IMR-90 (cell line): ENCODE data around the gene SLC5A11. TPM values are rescaled to one million over a fixed set of nuclear protein-coding genes. Genes with fewer than 3 reads are reported as not detected.

Experiments
- ATAC-seq: fragments of 200-7000 bp; cut with Tn5 transposase; 2 replicates; pipeline ENCODE4 v1.9.1; 2020; ENCODE audit warnings: low read depth, mild to moderate bottlenecking, moderate library complexity
- BruUV-seq: library from RNA; stranded (reverse); fragments of 400-500 nt; replicated peaks from 2 replicates; lab custom pipeline; 2021; lab: Mats Ljungman, UMichigan
- CTCF ChIA-PET: fragments of 300-600 bp; formaldehyde crosslinking; extraction: SDS; loops from one replicate; lab custom pipeline; 2021; ENCODE audit warnings: antibody characterized with exemption; lab: Yijun Ruan, JAX
- POLR2A ChIA-PET: fragments of 300-600 bp; sonication (Branson Sonifier 250); formaldehyde crosslinking; loops from one replicate; lab custom pipeline; 2022; ENCODE audit warnings: antibody characterized with exemption; ENCODE audit not compliant: unreplicated experiment; lab: Charles Lee
- DNase-seq: peaks from one replicate; pipeline ENCODE4 v3.0.0; 2013
- H2AFZ ChIP-seq: replicated peaks from 2 replicates; pipeline ENCODE3; 2013; ENCODE audit warnings: low read length, mild to moderate bottlenecking; ENCODE audit not compliant: poor library complexity
- H2AK5ac ChIP-seq: 2 replicates; pipeline ENCODE4 v1.6.1; 2013; ENCODE audit warnings: low read depth, low read length, inconsistent platforms
- H2AK9ac ChIP-seq: replicated peaks from 2 replicates; pipeline ENCODE3; 2013; ENCODE audit warnings: mild to moderate bottlenecking, low read depth, low read length, moderate library complexity; ENCODE audit not compliant: poor library complexity
- H2BK120ac ChIP-seq: 2 replicates; pipeline ENCODE4 v1.6.1; 2013; ENCODE audit warnings: low read depth, low read length, inconsistent platforms
- H2BK15ac ChIP-seq: 3 replicates; pipeline ENCODE4 v1.6.1; 2013; ENCODE audit warnings: low read depth, low read length, inconsistent platforms
- H2BK20ac ChIP-seq: 2 replicates; pipeline ENCODE4 v1.6.1; 2013; ENCODE audit warnings: low read depth, mild to moderate bottlenecking, inconsistent platforms, low read length, moderate library complexity
- H2BK5ac ChIP-seq: 2 replicates; pipeline ENCODE4 v1.6.1; 2013; ENCODE audit warnings: mild to moderate bottlenecking, low read depth, low read length, inconsistent platforms; ENCODE audit not compliant: poor library complexity, severe bottlenecking
- H3K14ac ChIP-seq: replicated peaks from 2 replicates; pipeline ENCODE4 v1.6.1; 2013; ENCODE audit warnings: low read depth, low read length, inconsistent platforms
- H3K18ac ChIP-seq: 2 replicates; pipeline ENCODE4 v1.6.1; 2013; ENCODE audit warnings: low read depth, low read length, control low read depth
- H3K23ac ChIP-seq: 2 replicates; pipeline ENCODE4 v1.6.1; 2013; ENCODE audit warnings: low read depth, low read length, inconsistent platforms
- H3K27ac ChIP-seq: 2 replicates; pipeline ENCODE4 v1.5.1; 2013; ENCODE audit warnings: mild to moderate bottlenecking, control low read depth, low read length; ENCODE audit not compliant: insufficient read depth
- H3K27me3 ChIP-seq: 2 replicates; pipeline ENCODE4 v1.6.1; 2013; ENCODE audit warnings: low read length; ENCODE audit not compliant: control insufficient read depth, insufficient read depth
- H3K36me3 ChIP-seq: 2 replicates; pipeline ENCODE4 v1.6.1; 2013; ENCODE audit warnings: low read length, mixed read lengths; ENCODE audit not compliant: control insufficient read depth, insufficient read depth
- H3K4ac ChIP-seq: 2 replicates; pipeline ENCODE4 v1.6.1; 2013; ENCODE audit warnings: low read depth, low read length, inconsistent platforms
- H3K4me1 ChIP-seq: 2 replicates; pipeline ENCODE4 v1.6.1; 2013; ENCODE audit warnings: low read length, mixed read lengths; ENCODE audit not compliant: control insufficient read depth, insufficient read depth
- H3K4me2 ChIP-seq: 2 replicates; pipeline ENCODE4 v1.6.1; 2013; ENCODE audit warnings: low read depth, mild to moderate bottlenecking, control low read depth, low read length, moderate library complexity
- H3K4me3 ChIP-seq: 2 replicates; pipeline ENCODE4 v1.5.1; 2013; ENCODE audit warnings: low read depth, mild to moderate bottlenecking, control low read depth, low read length, moderate library complexity; ENCODE audit not compliant: insufficient read depth
- H3K56ac ChIP-seq: 2 replicates; pipeline ENCODE4 v1.6.1; 2013; ENCODE audit warnings: low read length, inconsistent platforms; ENCODE audit not compliant: insufficient read depth; ENCODE audit errors: extremely low read depth
- H3K79me1 ChIP-seq, 2 experiments: 2 replicates each; pipeline ENCODE4 v1.6.1; 2013; ENCODE audit warnings: low read length in 2 of 2, inconsistent platforms in 1 of 2, low read depth in 1 of 2
- H3K9ac ChIP-seq: 2 replicates; pipeline ENCODE4 v1.6.1; 2013; ENCODE audit warnings: low read depth, low read length, control low read depth
- H3K9me1 ChIP-seq: 2 replicates; pipeline ENCODE4 v1.6.1; 2013; ENCODE audit warnings: low read length, inconsistent platforms; ENCODE audit not compliant: insufficient read depth
- H3K9me3 ChIP-seq: 2 replicates; pipeline ENCODE4 v1.6.1; 2013; ENCODE audit warnings: low read length; ENCODE audit not compliant: control insufficient read depth, insufficient read depth
- H4K20me1 ChIP-seq: 2 replicates; pipeline ENCODE4 v1.6.1; 2013; ENCODE audit warnings: low read length, inconsistent platforms; ENCODE audit not compliant: insufficient read depth
- H4K5ac ChIP-seq: 2 replicates; pipeline ENCODE4 v1.6.1; 2013; ENCODE audit warnings: mild to moderate bottlenecking, low read depth, low read length, control low read depth
- H4K8ac ChIP-seq, 2 experiments: 2 replicates each; pipeline ENCODE4 v1.6.1; 2013; ENCODE audit warnings: low read depth in 2 of 2, low read length in 2 of 2, control low read depth in 1 of 2, inconsistent platforms in 1 of 2
- H4K91ac ChIP-seq: 2 replicates; pipeline ENCODE4 v1.6.1; 2013; ENCODE audit warnings: low read depth, low read length, inconsistent platforms; ENCODE audit not compliant: insufficient read depth
- CHD1 ChIP-seq: IDR thresholded peaks from 2 replicates; pipeline ENCODE4 v1.6.1; 2012; ENCODE audit warnings: low read depth, low read length, improper control_type of control experiment
- MXI1 ChIP-seq: IDR thresholded peaks from 2 replicates; pipeline ENCODE4 v1.6.1; 2012; ENCODE audit warnings: low read depth, mild to moderate bottlenecking, low read length, moderate library complexity, borderline replicate concordance
- RCOR1 ChIP-seq: IDR thresholded peaks from 2 replicates; pipeline ENCODE4 v1.6.1; 2012; ENCODE audit warnings: mild to moderate bottlenecking, low read length, improper control_type of control experiment; ENCODE audit not compliant: insufficient replicate concordance
- RFX5 ChIP-seq: IDR thresholded peaks from 2 replicates; pipeline ENCODE4 v1.8.0; 2012; ENCODE audit warnings: low read depth, mild to moderate bottlenecking, low read length, moderate library complexity
- SMC3 ChIP-seq: fragments of 150-350 bp; IDR thresholded peaks from 2 replicates; pipeline ENCODE4 v1.6.1; 2016; ENCODE audit warnings: low read depth, mild to moderate bottlenecking, antibody characterized with exemption, low read length, moderate library complexity
- WGBS, 2 experiments: methylation state at CpG; one replicate each; pipeline versions ENCODE4 v1.1.5 to v1.1.7; 2013; ENCODE audit warnings: missing lambda C conversion rate in 2 of 2; ENCODE audit not compliant: insufficient read length in 1 of 2; ENCODE audit errors: extremely low coverage in 2 of 2; 5-methylcytosine and 5-hydroxymethylcytosine counted together
- dilution Hi-C: fragments of 300-500 bp; cut with HindIII; formaldehyde crosslinking; loops from one replicate; pipeline ENCODE4 v1.14.3; 2018; ENCODE audit warnings: low sequenced_read_pairs; ENCODE audit not compliant: unreplicated experiment
- in situ Hi-C: fragments of 300-500 bp; cut with MboI; formaldehyde crosslinking; loops from 3 replicates; pipeline ENCODE4 v1.14.3; 2019; ENCODE audit warnings: low sequenced_read_pairs, inconsistent platforms, mixed read lengths
- intact Hi-C: fragments of 100-400 bp; cut with micrococcal nuclease; formaldehyde crosslinking; loops from 2 replicates; pipeline ENCODE4 v1.10.0; 2022
- polyA plus RNA-seq, 3 experiments: library from polyadenylated mRNA; depleted of rRNA; stranded (reverse); fragments of >200 nt; gene quantifications; 2 replicates each; pipeline ENCODE4 v1.2.3, GENCODE V29; 2012; ENCODE audit warnings: low replicate concordance in 1 of 3
- total RNA-seq: library from RNA; depleted of rRNA; stranded (reverse); fragments of >200 nt; gene quantifications from 2 replicates; pipeline ENCODE4 v1.2.3, GENCODE V29; 2012; rRNA removed
- TF ChIP-seq, protein P1 (sequence below): fragments of 150-350 bp; IDR thresholded peaks from 2 replicates; pipeline ENCODE4 v1.6.1; 2016; ENCODE audit warnings: low read depth, mild to moderate bottlenecking, low read length, moderate library complexity, borderline replicate concordance

The SLC5A11 gene
- total and polyA plus RNA-seq, 2 of the 4 experiments (the other 2 are of a cell fraction) = under 0.01 TPM; not detected in 1

GRCh38 chr16:24957887-24958286 is 112.1 kb downstream of the SLC5A11 start:
- Histone ChIP-seq H4K91ac (no peak overlapping the region), H2BK15ac (no peak overlapping the region), H3K56ac (no peak overlapping the region), H4K5ac (no peak overlapping the region), H3K9me3 (peaks cover 2% of the 10 kb centered on the region), H3K27me3 (no peaks in the 10 kb centered on the region), H3K23ac (no peak overlapping the region), H3K9me1 (peaks cover 7% of the 10 kb centered on the region; the same call in 1 of the 2 replicates), H2BK120ac (no peak overlapping the region), H3K18ac (no peak overlapping the region), H2BK5ac (no peak overlapping the region), H3K27ac (no peak overlapping the region), H2BK20ac (no peak overlapping the region), H3K36me3 (peaks cover 73% of the 10 kb centered on the region), H4K20me1 (no peaks in the 10 kb centered on the region), H2AK5ac (no peak overlapping the region), H3K4me2 (no peak overlapping the region), H3K14ac (no peak overlapping the region), H3K9ac (no peak overlapping the region), H3K4me3 (no peak overlapping the region), H3K4me1 (no peaks in the 10 kb centered on the region), H2AFZ (no peak overlapping the region), H3K4ac (no peak overlapping the region), H3K79me1 (peaks cover 14 to 56% of the 10 kb centered on the region in 2 experiments; a peak in 3 of 4 replicates), H4K8ac (no peak overlapping the region), H2AK9ac (no peak overlapping the region)
- ChIA-PET POLR2A (no interaction called here), CTCF (no interaction called here)
- dilution Hi-C loops = no loop called here
- BruUV-seq = no TSS peak
- in situ Hi-C loops = no loop called here
- TF ChIP-seq SMC3 (no peak), CHD1 (no peak), MXI1 (no peak), RFX5 (no peak), RCOR1 (no peak)
- TF ChIP-seq, protein P1, sequence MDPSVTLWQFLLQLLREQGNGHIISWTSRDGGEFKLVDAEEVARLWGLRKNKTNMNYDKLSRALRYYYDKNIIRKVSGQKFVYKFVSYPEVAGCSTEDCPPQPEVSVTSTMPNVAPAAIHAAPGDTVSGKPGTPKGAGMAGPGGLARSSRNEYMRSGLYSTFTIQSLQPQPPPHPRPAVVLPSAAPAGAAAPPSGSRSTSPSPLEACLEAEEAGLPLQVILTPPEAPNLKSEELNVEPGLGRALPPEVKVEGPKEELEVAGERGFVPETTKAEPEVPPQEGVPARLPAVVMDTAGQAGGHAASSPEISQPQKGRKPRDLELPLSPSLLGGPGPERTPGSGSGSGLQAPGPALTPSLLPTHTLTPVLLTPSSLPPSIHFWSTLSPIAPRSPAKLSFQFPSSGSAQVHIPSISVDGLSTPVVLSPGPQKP = no peak
- intact Hi-C loops = no loop called here
- WGBS, 2 experiments = no CpG with 5 or more reads among the region's 6 CpGs
- ATAC-seq = no peak
- no peak for DNase-seq

Other genes starting within 250 kb of the SLC5A11 start
- 32.4 and 36.9 TPM in 2 replicates for gene TNRC6A, start 116.3 kb upstream of the SLC5A11 start, total RNA-seq
- gene TNRC6A, start 116.3 kb upstream of the SLC5A11 start, polyA plus RNA-seq (2012; rRNA removed) = 37.3 and 42.3 TPM in 2 replicates
- gene ARHGAP17, start 169.4 kb downstream of the SLC5A11 start, total RNA-seq = 27.6 and 29.4 TPM in 2 replicates
- gene ARHGAP17, start 169.4 kb downstream of the SLC5A11 start, polyA plus RNA-seq (2012; rRNA removed) = 60.1 and 65.0 TPM in 2 replicates